CD4-positive, alpha-beta T cell treated with Interleukin-2 at 100 ng/mL for 4 hours (primary cell): Measurements from ENCODE around the gene KDM1A.
"Not testable (repeated sequence)": the region's sequence is repeated elsewhere in the genome, so short reads cannot be mapped to it uniquely, and the experiment has no call there.

Experiments used
- DNase-seq: peaks from one replicate; pipeline ENCODE4 v3.0.0-alpha.2; 2020; ENCODE audit warnings: low spot score

KDM1A gene

GRCh38 chr1:23019094-23019862, at the start of gene KDM1A:
KDM1A (plus strand) TSS chr1:23019468; CDS start chr1:23019597, 129 bp downstream.
- DNase-seq, result peak; percentile 98

- no peak for DNase-seq
These were observed 49.2 kb upstream of the KDM1A start for GRCh38 chr1:22970096-22970495.

GRCh38 chr1:22971161-22971560, 48.1 kb upstream of the KDM1A start:
- no peak for DNase-seq

GRCh38 chr1:22971611-22972405, 47.5 kb upstream of the KDM1A start:
- DNase-seq, result no peak

- DNase-seq, result no peak
These were observed 46.5 kb upstream of the KDM1A start, which contains the start of gene LACTBL1 for GRCh38 chr1:22972760-22973159. LACTBL1 (minus strand) TSS chr1:22972866; CDS start chr1:22972316, 550 bp downstream.

- DNase-seq, result no peak
These were observed 43.6 kb upstream of the KDM1A start for GRCh38 chr1:22975694-22976093.

- DNase-seq, result no peak
These were observed 43.2 kb upstream of the KDM1A start for GRCh38 chr1:22976127-22976460.

GRCh38 chr1:22976461-22977243, 42.6 kb upstream of the KDM1A start:
- DNase-seq, result peak; percentile 44

GRCh38 chr1:22978299-22978698, 41.0 kb upstream of the KDM1A start:
- DNase-seq, result no peak

GRCh38 chr1:22980471-22980790, 38.8 kb upstream of the KDM1A start:
- not testable (repeated sequence) for DNase-seq

GRCh38 chr1:22983944-22984343, 35.3 kb upstream of the KDM1A start:
- no peak for DNase-seq

GRCh38 chr1:22992384-22992783, 26.9 kb upstream of the KDM1A start:
- DNase-seq, result not testable (repeated sequence)

- not testable (repeated sequence) for DNase-seq
These were observed 26.0 kb upstream of the KDM1A start for GRCh38 chr1:22993220-22993795.

GRCh38 chr1:22995774-22996173, 23.5 kb upstream of the KDM1A start:
- no peak for DNase-seq

GRCh38 chr1:22997528-22997927, 21.7 kb upstream of the KDM1A start:
- DNase-seq, result not testable (repeated sequence)

GRCh38 chr1:23000133-23000532, 19.1 kb upstream of the KDM1A start:
- DNase-seq, result not testable (repeated sequence)

- not testable (repeated sequence) for DNase-seq
These were observed 17.1 kb upstream of the KDM1A start for GRCh38 chr1:23002218-23002617.

- DNase-seq, result no peak
These were observed 15.2 kb upstream of the KDM1A start for GRCh38 chr1:23004112-23004511.

GRCh38 chr1:23004769-23005168, 14.5 kb upstream of the KDM1A start:
- DNase-seq, result not testable (repeated sequence)

GRCh38 chr1:23007106-23007505, 12.2 kb upstream of the KDM1A start:
- DNase-seq, result no peak

- no peak for DNase-seq
These were observed 10.4 kb upstream of the KDM1A start for GRCh38 chr1:23008901-23009300.

GRCh38 chr1:23010025-23010424, 9.2 kb upstream of the KDM1A start:
- DNase-seq, result not testable (repeated sequence)
